ENCODE results near the gene SCNN1G.

- TF ChIP-seq CTCF (IDR thresholded peaks at IDR 0.05) (no peak), POLR2A (IDR thresholded peaks at IDR 0.05) (no peak)
Observed at GRCh38 chr16:23152386-23153178, 30.0 kb upstream of the SCNN1G start.
